ENCODE data around the gene MGME1. TPM values are rescaled to one million over a fixed set of nuclear protein-coding genes. Genes with fewer than 3 reads are reported as not detected.

Gene MGME1, protein sequence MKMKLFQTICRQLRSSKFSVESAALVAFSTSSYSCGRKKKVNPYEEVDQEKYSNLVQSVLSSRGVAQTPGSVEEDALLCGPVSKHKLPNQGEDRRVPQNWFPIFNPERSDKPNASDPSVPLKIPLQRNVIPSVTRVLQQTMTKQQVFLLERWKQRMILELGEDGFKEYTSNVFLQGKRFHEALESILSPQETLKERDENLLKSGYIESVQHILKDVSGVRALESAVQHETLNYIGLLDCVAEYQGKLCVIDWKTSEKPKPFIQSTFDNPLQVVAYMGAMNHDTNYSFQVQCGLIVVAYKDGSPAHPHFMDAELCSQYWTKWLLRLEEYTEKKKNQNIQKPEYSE
- 27.4 and 28.0 TPM in 2 replicates for total RNA-seq (2014; rRNA removed; shearing (Covaris generic))
- polyA plus RNA-seq (2014; cell fraction: nucleus; rRNA removed): 30.5 and 35.2 TPM in 2 replicates

DNA sequence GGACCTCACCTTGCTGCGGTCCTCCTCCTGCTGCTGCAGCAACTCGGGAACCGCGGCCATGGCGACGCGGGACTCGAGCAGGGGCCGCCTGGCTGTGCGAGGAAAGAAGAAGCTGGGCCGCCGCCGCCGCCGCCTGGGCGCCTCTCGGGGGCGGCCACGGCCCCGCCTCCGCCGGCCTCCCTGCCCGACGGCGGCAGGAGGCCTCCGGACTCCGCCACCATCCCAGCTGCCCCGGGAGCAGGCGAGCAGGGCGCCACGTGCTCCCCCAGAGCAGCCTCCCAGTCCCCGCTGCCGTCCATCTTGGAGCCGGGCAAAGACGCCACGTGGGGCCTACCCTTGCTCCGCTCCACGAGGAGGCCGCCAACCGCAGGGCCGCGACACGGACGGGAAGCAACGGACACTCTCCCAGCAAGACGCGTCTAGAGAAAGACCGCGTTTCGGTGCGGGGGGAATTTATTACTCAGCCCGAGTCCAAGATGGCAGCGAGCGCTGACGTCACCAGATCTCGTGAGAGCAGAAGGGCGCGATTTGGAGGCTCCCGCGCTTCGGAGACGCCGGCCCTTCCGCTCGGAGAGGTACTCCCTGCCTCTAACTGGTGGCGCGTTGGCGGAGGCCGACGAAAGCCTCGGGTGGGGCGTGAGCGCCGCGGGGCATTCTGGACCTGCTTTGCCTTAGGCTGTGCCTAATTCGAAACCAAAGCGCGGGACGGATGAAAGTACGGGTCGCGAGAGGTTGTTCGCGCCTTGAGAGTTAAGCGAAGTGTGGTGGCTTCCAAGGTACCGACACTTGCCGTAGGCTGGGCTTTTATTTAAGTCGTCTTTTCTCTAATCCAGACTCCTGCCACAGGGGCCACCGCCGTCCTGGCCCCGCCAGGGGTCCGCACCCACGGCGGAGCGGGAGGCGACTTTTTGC is at the start of gene MGME1, which contains the start of gene SNX5:
TSS of gene MGME1 (plus strand) at position 653 of the 912 bp plus-strand sequence. CDS start 842 bp downstream, outside the sequence.
TSS of gene SNX5 (minus strand) at position 429 of the 912 bp plus-strand sequence. CDS start at position 60, 369 bp downstream.
- DNase-seq (ENCODE audit: extremely low read depth, low read depth): peak; percentile 99

DNA sequence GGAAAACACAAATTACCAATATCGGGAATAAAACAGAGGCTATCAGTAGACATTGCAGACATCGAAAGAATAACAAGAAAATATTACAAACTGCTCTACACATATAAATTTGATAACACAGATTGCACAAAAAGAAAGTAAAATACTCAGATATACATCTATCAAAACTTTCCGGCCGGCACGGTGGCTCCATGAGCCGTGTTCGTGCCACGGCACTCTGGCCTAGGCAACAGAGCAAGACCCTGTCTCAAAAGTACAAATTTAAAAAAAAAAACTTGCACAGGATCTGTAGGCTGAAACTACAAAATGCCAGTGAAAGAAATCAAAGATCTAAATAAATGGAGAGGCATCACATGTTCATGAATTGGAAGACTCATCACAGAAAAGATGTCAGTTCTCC is 49.7 kb upstream of the MGME1 start:
- no peak for DNase-seq (ENCODE audit: extremely low read depth, low read depth)

DNA sequence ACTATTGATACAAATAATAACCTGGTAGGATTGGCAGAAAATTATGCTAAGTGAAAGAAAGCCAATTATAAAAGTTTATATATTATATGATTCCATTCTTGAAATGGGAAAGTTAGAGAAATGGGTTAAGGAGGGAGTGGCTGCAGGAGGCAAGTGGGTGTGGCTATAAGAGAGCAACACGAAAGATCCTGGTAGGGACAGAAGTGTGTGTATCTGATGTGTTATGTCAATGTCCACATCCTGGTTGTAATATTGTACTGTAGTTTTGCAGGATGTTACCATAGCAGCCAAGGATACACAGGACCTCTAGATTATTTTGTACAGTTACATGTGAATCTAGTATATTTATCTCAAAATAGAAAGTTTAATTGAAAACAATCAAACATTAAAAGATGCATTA is 47.0 kb upstream of the MGME1 start:
- DNase-seq (ENCODE audit: extremely low read depth, low read depth): no peak

DNA sequence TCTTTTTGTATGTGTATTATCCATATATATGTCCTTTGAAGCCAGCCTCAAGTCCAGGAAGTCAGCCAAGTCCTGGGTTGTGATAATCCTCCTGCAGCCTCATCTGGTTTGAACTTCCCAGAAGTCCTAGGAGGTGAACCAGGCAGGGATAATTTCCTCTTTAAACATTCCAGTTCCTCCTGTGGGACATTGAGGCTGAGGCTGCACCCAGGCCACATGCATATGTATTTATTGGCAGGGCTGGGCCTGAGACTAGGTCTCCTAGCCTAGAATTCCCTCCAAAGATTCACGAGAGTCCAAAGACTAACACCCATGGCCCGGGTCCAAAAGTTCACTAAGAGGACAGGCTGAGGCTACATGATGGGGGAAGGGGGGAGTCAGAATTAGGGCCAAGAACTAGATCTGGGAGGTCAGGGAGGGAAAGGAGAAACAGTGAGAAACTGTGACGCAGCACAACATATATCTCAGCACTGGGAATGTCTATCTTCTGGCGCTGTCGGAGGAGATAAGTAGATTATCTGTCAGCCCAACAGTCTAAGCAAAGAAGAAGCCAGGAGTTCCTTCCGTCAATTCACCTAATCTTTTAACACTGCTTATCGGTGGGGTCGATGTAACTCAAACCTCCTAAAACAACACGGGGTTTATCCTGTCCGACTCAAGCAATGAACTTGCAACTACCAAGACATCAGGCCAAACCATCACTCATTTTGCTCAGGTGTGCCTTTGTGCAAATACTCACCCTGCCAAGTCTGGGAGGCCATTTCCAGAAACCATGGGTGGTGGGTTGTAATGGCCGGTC is 43.5 kb upstream of the MGME1 start:
- DNase-seq (ENCODE audit: extremely low read depth, low read depth): no peak

DNA sequence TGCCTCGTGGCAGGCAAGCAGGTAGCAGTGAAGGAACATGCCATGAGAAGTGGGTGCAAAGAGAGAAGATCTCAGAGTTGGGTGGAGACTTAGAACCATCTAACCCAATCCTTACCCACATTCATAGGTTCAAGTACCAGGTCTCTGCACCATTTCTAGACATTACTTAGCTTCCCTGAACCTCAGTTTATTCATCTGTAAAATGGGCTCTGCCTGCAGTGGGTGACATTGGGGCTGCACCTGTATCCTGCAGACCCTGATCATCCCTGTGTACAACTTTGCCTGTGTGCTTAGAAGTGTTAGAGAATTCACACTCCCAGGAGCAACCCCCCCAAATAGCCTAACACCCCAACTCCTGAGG is 42.9 kb upstream of the MGME1 start:
- DNase-seq (ENCODE audit: extremely low read depth, low read depth): no peak

DNA sequence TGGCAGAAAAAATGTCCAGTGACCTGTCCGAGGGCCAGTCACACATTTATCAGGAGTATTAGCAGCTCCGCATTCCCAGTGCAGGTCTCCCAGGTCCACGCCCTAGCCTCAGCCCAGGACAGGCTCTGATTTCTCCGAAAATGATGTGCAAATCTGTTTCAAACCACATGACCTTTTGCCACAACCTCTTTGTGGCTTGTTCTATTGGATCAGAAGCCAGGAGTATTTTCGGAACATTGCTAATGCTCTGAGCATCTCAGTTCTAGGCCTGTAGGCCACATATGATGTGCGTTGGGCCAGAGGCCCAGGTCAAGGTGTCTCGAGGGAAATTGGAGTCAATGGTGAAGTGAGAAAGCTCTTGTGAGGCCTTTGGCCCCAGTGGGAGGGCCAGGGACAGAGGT is 40.6 kb upstream of the MGME1 start:
- no peak for DNase-seq (ENCODE audit: extremely low read depth, low read depth)

DNA sequence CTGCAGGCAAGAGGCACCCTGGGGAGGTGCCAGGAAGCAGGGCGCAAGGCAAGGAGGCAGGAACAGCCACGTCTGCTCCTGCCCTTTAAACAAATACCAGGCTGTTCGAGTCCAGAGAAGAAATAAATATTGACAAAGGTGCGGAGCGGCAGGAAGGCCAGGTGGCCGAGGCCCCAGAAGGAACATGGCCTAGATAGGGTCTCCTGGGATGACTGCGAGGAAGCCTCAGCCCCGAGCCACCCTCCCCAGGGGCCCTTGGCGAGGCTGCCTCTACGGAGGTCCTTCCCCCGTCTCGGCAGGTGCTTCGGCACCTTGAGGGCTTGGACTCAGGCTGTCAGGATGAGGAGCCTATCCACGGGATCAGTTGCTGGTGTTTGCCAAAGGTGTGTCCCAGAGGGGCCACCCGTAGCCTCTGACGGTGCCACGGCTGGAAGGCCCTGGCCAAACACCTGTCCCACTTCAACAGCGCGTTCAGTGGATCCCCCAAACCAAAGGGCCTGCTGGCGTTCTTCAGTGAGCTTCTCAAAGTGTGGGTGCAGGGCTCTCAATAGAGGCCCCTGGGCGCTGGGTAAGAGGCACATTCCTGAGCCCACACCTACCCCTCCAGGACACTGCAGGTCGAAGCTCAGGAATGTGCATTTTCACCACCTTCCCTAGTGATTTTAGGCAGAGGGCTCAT is 40.0 kb upstream of the MGME1 start:
- DNase-seq (ENCODE audit: extremely low read depth, low read depth): no peak

DNA sequence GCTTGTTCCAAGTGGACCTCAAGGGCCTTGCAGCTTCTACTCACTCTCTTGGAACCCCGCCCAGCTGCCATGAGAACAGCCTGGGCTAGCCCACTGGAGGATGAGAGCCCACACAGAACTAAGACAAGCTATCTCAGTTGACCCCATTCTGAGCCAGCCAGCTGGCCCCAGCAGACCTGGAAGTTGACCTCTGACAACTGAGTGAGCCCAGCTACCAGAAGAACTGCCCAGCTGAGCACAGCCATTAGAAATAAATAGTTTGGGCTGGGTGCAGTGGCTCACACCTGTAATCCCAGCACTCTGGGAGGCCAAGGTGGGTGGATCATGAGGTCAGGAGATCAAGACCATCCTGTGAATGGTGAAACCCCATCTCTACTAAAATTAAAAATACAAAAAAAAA is 37.3 kb upstream of the MGME1 start:
- no peak for DNase-seq (ENCODE audit: extremely low read depth, low read depth)

DNA sequence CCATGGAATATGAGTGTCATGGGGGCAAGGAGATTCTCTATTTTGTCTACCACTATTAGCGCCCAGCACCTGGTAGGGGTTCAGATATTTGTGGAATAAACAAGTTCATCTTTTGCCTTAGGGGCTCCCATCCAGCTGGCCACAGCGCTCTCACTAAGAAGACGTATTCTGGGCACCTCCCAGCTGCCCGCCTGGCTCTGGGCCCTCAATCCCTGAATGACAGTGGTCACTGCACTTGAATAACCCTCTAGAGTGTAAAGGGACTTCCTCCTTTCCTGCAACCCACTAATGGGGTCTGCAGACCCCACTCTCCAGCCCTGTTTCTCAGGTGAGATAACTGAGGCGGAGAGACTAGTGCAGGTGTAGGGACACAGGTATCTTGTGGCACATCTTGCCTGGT is 36.4 kb upstream of the MGME1 start:
- DNase-seq (ENCODE audit: extremely low read depth, low read depth): no peak

DNA sequence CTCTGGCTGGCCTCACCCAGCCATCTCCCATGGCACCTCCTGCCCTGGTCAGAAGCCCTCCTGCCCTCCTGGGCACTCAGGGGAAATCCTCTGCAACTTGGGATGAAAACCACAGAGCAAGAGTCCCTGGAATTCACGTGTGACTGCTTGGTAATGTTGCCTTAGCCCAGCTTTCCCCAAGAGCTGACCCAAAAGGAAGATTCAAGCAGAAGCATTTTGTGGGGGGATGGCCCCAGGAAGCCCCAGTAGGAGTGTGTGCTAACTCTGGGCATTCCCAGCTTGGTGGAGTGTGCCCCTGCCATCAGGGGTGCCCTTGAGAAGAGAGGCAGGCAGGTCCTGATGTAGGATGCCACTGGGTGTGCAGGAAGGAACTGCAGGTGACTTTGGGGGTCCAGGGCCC is 35.7 kb upstream of the MGME1 start:
- no peak for DNase-seq (ENCODE audit: extremely low read depth, low read depth)

DNA sequence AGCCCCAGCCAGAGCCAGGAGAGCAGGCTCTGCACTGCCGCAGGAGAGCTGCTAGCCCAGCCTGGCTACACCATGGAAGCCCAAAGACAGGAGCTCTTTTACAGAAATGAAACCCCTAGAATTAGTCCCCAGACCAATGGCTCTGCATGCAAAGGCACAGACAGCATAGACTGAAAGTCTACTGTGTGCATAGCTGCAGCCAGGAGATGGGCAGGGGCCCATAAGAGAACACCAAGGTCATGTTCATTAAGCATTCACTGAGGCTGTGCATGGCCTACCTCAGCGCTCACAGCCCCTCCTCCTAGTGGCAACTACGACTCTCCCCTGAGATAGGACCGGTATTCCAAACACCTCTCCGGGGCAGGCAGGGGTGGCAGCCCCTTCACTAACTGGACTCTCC is 35.1 kb upstream of the MGME1 start:
- no peak for DNase-seq (ENCODE audit: extremely low read depth, low read depth)

DNA sequence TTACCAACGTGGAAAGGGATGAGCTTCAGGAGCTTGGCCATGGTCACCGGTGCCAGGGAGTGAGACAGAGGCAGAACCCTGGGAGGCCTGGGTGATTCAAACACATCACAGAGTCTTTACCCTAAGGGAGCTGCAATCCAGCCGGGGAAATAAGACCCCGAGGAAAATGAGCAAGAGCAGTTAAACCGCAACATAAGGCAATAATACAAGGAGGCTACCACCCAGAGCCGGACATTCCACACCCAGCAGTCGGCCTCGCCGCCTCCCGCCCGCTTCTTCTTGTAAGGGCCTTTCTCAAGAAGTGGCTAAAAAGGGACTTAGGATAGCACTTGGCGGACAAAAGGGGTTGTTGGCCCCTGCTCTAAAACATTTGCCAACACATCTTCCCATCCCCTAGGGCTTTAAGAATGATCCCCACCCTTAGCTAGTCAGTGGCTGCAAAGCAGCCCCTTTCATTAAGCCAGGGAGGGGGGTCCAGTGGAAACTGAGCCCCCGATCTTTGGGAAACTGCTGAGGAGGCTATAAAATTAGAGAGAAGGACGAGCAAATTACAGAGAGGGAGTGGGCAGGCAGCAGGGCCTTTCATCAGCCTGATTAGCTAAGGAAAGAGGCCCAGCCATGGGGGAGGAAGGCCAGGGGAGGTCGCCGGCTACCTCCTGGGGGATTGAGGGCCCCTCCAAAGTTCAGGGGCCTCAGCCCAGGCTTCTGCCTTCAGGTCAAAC is 34.5 kb upstream of the MGME1 start:
- no peak for DNase-seq (ENCODE audit: extremely low read depth, low read depth)

DNA sequence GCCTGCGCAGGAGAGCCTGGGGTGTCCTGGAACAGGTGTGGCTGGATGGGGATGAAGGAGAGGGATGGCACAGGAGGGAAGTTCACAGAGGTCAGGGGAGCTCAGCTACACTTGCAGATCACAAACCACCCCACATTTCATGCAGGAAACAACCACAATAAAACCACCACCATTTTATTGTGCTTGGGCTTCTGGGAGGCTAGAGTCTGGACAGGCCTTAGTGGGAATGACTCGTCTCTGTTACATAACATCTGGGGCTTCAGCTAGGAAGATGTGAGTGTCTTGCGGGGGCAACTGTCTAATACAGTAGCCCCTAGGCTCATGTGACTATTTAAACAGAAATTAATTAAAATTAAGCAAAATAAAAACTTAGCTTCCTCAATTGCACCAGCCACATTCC is 33.6 kb upstream of the MGME1 start:
- no peak for DNase-seq (ENCODE audit: extremely low read depth, low read depth)

DNA sequence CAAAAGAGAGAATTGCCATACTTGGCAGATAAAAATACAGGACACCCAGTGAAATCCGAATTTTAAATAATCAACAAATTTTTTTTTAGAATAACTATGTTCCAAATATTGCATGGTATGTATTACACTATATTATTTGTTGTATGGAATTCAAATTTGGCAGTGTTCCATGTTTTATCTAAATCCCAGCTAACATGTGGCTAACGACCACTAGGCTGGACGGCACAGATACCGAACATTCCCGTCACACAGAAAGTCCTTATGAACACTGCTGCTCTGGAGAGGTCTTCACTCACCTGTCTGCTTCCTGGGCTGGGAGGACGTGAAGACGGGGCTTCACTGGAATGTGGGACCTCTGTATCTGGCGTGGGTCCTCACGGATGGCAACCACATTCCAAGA is 33.1 kb upstream of the MGME1 start:
- DNase-seq (ENCODE audit: extremely low read depth, low read depth): no peak

DNA sequence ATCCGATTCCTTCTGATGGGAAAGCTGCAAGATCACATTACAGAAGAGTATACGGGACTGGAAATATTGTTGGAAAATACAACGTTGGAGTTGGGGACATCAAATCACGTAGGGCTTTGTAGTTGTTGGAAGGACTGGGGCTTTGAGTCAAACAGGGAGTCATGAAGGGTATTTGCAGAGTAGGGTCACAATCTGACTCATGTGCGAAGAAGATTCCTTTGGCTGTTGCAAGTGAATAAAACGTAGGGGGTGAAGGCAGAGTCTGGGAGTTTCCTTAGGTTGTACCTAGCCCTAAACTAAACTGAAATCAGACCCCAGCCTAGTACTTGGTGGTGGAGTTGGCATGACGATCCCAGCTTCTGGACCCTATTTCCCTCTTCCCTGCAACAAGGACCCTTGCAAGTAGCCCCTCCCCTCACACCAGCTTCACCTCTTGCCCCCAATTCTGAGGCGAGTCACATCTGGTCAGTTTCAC is 32.5 kb upstream of the MGME1 start:
- no peak for DNase-seq (ENCODE audit: extremely low read depth, low read depth)

DNA sequence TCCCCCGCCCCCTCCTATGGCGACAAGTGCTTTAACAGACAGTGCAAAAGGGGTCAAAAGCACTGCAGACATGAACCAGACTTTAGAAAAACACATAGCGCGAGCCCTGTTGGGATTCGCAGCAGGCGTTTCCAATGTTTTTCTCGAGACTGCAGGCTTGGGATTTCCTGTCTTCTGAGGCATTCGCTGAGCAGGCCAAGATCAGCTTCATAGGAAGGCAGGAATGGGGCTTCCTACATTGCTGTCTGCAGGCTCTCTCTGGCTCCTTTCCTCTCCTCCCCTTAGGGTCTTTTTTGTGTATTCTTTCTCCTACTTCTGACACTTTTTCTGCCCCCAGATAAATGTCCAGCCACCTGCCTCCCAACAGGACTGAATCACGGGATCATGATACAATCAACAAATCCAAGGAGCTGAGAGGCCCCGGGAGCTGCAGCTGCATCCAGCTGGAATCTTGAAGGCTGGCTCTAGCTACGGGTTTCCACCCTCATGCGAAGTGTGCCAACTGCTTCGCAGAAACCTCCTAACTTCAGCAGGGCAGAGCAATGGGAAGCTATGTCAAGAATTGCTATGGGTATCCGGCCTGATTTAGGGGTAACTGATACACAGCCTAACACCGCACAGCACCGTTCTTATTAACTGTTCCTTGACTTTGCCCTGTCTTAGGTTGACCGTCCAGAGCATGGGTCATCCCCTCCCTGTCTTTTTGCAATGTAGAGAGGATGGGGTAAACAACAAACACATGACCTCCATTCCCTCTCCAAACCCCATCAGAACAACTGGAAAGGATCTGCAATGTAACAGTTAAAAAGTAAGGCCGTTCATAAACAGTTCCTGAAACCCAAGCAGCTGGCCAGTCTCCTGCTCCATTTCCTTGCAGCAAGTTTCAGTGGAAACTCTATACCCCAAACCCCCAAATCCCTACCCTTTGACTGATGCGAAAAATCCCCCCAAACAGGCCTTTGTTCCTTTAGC is 31.8 kb upstream of the MGME1 start:
- no peak for DNase-seq (ENCODE audit: extremely low read depth, low read depth)

DNA sequence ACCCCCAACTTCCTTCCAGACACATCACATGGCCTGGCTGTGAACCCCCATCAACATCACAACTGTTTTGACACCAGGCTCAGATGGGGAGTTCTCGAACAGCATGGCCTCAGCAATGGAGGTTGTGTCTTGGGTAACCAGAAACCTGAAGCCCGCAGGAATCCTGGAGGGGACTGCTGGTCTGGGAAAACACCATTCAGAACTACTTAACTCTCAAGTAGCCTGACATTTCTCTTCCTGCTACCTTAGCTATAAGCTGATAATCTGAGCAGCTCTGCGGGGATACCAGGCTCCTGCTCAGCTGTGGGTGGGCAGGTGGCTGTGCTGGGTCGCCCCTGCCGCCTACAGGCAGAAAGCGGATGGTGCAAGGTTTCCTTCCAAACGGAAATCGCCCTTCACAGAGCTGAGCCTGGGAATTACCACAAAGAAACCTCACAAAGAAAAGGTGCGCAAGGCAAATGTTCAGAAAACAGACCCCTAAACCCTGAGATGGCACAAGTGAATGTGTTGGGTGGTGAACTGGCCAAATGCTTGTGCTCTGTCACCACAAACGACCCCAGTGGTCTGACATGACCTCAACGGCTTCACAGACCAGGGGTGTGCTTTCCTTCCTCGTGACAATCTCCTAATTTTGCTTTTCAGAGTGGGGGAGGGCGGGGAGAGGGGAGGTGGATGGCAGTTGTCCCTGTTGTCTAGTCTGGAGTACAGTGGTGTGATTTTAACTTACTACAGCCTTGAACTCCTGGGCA is 29.8 kb upstream of the MGME1 start:
- peak; percentile 44 for DNase-seq (ENCODE audit: extremely low read depth, low read depth)
